ENCODE results near the gene FCN3. TPM values are rescaled to one million over a fixed set of nuclear protein-coding genes. Genes with fewer than 3 reads are reported as not detected.

The FCN3 gene
- total and polyA plus RNA-seq, 10 of the 15 experiments (the other 5 are each of a cell fraction or from before 2014, with no cell fraction given) = 0.28 TPM; not detected in 9

DNA sequence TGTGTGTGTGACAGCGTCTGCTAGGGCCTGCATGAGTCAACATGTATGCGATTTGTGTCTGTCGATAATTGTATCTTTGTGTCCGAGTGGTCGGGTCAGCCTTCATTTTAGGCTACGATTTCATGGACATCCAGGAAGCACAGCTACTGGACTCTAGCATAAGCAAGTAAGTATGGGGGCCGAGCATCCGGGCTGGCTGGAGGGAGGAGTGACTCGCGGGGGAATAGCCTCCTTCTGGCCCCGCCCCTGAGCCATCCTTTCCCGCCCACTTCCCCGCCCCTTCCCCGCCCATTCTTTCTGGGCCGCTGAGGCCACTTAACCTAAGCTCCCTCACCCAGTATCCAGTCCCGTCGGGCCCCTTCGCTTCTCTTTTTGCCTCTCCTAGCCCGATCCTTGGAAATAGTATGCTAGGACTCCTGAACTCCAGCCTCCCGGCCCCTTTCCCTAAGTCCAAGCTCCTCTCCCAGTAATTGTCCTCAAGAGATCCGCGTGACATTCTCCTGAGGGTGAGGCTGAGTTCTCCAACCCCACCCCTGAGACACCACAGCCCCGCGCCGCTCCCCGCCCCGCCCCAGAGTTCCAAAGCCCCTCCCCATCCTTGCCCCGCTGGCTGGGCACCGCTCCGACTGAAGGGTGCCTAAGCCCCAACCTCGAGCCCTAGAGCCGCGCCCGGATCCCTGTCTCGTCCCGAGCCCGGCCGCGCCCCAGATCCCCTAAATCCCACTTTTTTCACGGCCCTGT is 9.1 kb downstream of the FCN3 start (continued):
- TF ChIP-seq TAF1 (IDR thresholded peaks at IDR 0.05; ENCODE audit: borderline replicate concordance, low read depth, low read length) (no peak), BCL11A (IDR thresholded peaks at IDR 0.05; ENCODE audit: low read depth, low read length) (no peak), PML (IDR thresholded peaks at IDR 0.05; ENCODE audit: low read length) (no peak), KAT2A (conservative IDR thresholded peaks at IDR 0.05; ENCODE audit: control insufficient read depth, low read depth, low read length) (no peak), NFIC (IDR thresholded peaks at IDR 0.05; ENCODE audit: low read depth, low read length) (no peak)
- TF ChIP-seq, protein P1, sequence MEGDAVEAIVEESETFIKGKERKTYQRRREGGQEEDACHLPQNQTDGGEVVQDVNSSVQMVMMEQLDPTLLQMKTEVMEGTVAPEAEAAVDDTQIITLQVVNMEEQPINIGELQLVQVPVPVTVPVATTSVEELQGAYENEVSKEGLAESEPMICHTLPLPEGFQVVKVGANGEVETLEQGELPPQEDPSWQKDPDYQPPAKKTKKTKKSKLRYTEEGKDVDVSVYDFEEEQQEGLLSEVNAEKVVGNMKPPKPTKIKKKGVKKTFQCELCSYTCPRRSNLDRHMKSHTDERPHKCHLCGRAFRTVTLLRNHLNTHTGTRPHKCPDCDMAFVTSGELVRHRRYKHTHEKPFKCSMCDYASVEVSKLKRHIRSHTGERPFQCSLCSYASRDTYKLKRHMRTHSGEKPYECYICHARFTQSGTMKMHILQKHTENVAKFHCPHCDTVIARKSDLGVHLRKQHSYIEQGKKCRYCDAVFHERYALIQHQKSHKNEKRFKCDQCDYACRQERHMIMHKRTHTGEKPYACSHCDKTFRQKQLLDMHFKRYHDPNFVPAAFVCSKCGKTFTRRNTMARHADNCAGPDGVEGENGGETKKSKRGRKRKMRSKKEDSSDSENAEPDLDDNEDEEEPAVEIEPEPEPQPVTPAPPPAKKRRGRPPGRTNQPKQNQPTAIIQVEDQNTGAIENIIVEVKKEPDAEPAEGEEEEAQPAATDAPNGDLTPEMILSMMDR (IDR thresholded peaks at IDR 0.05 in 2 of 3, conservative IDR thresholded peaks at IDR 0.05 in 1 of 3; ENCODE audit: control insufficient read depth in 2 of 3, extremely low read depth in 1 of 3, insufficient read depth in 1 of 3, low read depth in 3 of 3, low read length in 3 of 3) = no peak
- TF ChIP-seq, protein P2, sequence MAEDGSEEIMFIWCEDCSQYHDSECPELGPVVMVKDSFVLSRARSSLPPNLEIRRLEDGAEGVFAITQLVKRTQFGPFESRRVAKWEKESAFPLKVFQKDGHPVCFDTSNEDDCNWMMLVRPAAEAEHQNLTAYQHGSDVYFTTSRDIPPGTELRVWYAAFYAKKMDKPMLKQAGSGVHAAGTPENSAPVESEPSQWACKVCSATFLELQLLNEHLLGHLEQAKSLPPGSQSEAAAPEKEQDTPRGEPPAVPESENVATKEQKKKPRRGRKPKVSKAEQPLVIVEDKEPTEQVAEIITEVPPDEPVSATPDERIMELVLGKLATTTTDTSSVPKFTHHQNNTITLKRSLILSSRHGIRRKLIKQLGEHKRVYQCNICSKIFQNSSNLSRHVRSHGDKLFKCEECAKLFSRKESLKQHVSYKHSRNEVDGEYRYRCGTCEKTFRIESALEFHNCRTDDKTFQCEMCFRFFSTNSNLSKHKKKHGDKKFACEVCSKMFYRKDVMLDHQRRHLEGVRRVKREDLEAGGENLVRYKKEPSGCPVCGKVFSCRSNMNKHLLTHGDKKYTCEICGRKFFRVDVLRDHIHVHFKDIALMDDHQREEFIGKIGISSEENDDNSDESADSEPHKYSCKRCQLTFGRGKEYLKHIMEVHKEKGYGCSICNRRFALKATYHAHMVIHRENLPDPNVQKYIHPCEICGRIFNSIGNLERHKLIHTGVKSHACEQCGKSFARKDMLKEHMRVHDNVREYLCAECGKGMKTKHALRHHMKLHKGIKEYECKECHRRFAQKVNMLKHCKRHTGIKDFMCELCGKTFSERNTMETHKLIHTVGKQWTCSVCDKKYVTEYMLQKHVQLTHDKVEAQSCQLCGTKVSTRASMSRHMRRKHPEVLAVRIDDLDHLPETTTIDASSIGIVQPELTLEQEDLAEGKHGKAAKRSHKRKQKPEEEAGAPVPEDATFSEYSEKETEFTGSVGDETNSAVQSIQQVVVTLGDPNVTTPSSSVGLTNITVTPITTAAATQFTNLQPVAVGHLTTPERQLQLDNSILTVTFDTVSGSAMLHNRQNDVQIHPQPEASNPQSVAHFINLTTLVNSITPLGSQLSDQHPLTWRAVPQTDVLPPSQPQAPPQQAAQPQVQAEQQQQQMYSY (CRISPR knock-in tag; IDR thresholded peaks at IDR 0.05) = no peak
- TF ChIP-seq, protein P3, sequence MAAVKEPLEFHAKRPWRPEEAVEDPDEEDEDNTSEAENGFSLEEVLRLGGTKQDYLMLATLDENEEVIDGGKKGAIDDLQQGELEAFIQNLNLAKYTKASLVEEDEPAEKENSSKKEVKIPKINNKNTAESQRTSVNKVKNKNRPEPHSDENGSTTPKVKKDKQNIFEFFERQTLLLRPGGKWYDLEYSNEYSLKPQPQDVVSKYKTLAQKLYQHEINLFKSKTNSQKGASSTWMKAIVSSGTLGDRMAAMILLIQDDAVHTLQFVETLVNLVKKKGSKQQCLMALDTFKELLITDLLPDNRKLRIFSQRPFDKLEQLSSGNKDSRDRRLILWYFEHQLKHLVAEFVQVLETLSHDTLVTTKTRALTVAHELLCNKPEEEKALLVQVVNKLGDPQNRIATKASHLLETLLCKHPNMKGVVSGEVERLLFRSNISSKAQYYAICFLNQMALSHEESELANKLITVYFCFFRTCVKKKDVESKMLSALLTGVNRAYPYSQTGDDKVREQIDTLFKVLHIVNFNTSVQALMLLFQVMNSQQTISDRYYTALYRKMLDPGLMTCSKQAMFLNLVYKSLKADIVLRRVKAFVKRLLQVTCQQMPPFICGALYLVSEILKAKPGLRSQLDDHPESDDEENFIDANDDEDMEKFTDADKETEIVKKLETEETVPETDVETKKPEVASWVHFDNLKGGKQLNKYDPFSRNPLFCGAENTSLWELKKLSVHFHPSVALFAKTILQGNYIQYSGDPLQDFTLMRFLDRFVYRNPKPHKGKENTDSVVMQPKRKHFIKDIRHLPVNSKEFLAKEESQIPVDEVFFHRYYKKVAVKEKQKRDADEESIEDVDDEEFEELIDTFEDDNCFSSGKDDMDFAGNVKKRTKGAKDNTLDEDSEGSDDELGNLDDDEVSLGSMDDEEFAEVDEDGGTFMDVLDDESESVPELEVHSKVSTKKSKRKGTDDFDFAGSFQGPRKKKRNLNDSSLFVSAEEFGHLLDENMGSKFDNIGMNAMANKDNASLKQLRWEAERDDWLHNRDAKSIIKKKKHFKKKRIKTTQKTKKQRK (IDR thresholded peaks at IDR 0.05; ENCODE audit: low read depth, low read length) = no peak
- TF ChIP-seq, protein P4, sequence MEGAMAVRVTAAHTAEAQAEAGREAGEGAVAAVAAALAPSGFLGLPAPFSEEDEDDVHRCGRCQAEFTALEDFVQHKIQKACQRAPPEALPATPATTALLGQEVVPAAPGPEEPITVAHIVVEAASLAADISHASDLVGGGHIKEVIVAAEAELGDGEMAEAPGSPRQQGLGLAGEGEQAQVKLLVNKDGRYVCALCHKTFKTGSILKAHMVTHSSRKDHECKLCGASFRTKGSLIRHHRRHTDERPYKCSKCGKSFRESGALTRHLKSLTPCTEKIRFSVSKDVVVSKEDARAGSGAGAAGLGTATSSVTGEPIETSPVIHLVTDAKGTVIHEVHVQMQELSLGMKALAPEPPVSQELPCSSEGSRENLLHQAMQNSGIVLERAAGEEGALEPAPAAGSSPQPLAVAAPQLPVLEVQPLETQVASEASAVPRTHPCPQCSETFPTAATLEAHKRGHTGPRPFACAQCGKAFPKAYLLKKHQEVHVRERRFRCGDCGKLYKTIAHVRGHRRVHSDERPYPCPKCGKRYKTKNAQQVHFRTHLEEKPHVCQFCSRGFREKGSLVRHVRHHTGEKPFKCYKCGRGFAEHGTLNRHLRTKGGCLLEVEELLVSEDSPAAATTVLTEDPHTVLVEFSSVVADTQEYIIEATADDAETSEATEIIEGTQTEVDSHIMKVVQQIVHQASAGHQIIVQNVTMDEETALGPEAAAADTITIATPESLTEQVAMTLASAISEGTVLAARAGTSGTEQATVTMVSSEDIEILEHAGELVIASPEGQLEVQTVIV (IDR thresholded peaks at IDR 0.05; ENCODE audit: borderline replicate concordance, partially characterized antibody) = no peak
- TF ChIP-seq, protein P5, sequence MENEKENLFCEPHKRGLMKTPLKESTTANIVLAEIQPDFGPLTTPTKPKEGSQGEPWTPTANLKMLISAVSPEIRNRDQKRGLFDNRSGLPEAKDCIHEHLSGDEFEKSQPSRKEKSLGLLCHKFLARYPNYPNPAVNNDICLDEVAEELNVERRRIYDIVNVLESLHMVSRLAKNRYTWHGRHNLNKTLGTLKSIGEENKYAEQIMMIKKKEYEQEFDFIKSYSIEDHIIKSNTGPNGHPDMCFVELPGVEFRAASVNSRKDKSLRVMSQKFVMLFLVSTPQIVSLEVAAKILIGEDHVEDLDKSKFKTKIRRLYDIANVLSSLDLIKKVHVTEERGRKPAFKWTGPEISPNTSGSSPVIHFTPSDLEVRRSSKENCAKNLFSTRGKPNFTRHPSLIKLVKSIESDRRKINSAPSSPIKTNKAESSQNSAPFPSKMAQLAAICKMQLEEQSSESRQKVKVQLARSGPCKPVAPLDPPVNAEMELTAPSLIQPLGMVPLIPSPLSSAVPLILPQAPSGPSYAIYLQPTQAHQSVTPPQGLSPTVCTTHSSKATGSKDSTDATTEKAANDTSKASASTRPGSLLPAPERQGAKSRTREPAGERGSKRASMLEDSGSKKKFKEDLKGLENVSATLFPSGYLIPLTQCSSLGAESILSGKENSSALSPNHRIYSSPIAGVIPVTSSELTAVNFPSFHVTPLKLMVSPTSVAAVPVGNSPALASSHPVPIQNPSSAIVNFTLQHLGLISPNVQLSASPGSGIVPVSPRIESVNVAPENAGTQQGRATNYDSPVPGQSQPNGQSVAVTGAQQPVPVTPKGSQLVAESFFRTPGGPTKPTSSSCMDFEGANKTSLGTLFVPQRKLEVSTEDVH (IDR thresholded peaks at IDR 0.05; ENCODE audit: low read depth, partially characterized antibody) = no peak
- TF ChIP-seq, protein P6, sequence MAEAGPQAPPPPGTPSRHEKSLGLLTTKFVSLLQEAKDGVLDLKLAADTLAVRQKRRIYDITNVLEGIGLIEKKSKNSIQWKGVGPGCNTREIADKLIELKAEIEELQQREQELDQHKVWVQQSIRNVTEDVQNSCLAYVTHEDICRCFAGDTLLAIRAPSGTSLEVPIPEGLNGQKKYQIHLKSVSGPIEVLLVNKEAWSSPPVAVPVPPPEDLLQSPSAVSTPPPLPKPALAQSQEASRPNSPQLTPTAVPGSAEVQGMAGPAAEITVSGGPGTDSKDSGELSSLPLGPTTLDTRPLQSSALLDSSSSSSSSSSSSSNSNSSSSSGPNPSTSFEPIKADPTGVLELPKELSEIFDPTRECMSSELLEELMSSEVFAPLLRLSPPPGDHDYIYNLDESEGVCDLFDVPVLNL (IDR thresholded peaks at IDR 0.05; ENCODE audit: low read depth, low read length) = no peak

Measured in GM12878 (cell line).